ENCODE results near the gene KIAA1328.

DNA sequence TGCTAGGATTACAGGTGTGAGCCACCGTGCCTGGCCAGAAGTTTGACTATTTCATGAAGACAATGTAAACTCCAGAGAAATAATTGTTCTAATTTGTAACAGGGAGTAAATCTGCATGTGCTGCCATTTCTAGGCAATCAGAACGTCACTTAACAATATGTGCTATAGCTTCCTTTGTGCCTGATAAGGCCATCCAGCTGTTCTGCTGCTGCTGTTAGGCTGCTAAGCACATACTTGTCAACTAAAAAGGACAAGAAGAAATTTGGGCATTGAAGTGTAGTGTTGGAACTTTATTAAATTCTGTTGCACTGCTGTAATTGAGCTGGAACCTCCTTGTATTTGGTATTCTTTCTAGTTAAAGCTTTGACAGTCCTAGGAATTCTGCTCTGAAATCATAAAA lies 57.1 kb downstream of the KIAA1328 start:
- TF ChIP-seq, protein P1, sequence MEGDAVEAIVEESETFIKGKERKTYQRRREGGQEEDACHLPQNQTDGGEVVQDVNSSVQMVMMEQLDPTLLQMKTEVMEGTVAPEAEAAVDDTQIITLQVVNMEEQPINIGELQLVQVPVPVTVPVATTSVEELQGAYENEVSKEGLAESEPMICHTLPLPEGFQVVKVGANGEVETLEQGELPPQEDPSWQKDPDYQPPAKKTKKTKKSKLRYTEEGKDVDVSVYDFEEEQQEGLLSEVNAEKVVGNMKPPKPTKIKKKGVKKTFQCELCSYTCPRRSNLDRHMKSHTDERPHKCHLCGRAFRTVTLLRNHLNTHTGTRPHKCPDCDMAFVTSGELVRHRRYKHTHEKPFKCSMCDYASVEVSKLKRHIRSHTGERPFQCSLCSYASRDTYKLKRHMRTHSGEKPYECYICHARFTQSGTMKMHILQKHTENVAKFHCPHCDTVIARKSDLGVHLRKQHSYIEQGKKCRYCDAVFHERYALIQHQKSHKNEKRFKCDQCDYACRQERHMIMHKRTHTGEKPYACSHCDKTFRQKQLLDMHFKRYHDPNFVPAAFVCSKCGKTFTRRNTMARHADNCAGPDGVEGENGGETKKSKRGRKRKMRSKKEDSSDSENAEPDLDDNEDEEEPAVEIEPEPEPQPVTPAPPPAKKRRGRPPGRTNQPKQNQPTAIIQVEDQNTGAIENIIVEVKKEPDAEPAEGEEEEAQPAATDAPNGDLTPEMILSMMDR (IDR thresholded peaks at IDR 0.05; ENCODE audit: insufficient read depth, low read length, poor library complexity, severe bottlenecking): no peak
- no peak for TF ChIP-seq EZH2phosphoT487 (conservative IDR thresholded peaks at IDR 0.05; ENCODE audit: low read length)
